Tibial nerve (tissue), 4 donors: ENCODE measurements around the gene VPS18. TPM values are rescaled to one million over a fixed set of nuclear protein-coding genes. Genes with fewer than 3 reads are reported as not detected.

Source experiments
- DNase-seq, 2 donors: peaks; one replicate each; pipeline ENCODE4 v3.0.0-alpha.2; 2019; ENCODE audit warnings: low spot score in 2 of 2
- H3K27ac ChIP-seq, 4 donors: fragments of 200-600 bp; sonication (generic) in 3 of 4; one replicate each; pipeline ENCODE4 v1.5.1; 2017 to 2019; ENCODE audit warnings: mild to moderate bottlenecking in 1 of 4
- H3K27me3 ChIP-seq, 2 donors: fragments of 200-600 bp; sonication (generic) in 1 of 2; one replicate each; pipeline versions ENCODE4 v1.5.1 to v1.6.0; 2017 to 2019
- H3K36me3 ChIP-seq, 3 donors: fragments of 200-600 bp; sonication (generic); one replicate each; pipeline ENCODE4 v1.5.1; 2018 to 2019
- H3K4me1 ChIP-seq, 4 donors: fragments of 200-600 bp; sonication (generic) in 3 of 4; one replicate each; pipeline ENCODE4 v1.5.1; 2017 to 2019
- H3K4me3 ChIP-seq, 4 donors: fragments of 200-600 bp; sonication (generic) in 3 of 4; one replicate each; pipeline ENCODE4 v1.5.1; 2017 to 2019; ENCODE audit warnings: mild to moderate bottlenecking in 1 of 4, moderate library complexity in 1 of 4
- H3K9me3 ChIP-seq, 4 donors: fragments of 200-600 bp; sonication (generic) in 3 of 4; one replicate each; pipeline ENCODE4 v1.5.1; 2017 to 2019
- EP300 ChIP-seq, 2 donors: sonication (generic); formaldehyde crosslinking; IDR thresholded peaks; one replicate each; pipeline ENCODE4 v1.6.1; 2017; ENCODE audit warnings: antibody characterized with exemption in 2 of 2, mild to moderate bottlenecking in 1 of 2
- POLR2A ChIP-seq, 2 donors: fragments of 450-650 bp; IDR thresholded peaks; one replicate each; pipeline ENCODE4 v1.6.1; 2017; ENCODE audit warnings: antibody characterized with exemption in 2 of 2, mild to moderate bottlenecking in 2 of 2, moderate library complexity in 2 of 2
- WGBS, 2 donors: methylation state at CpG; one replicate each; pipeline ENCODE4 v1.1.5; 2018; 5-methylcytosine and 5-hydroxymethylcytosine counted together
- total RNA-seq, 4 donors: library from RNA; depleted of rRNA; stranded (reverse); fragments of >200 nt; gene quantifications; one replicate each; pipeline ENCODE4 v1.1.0, GENCODE V29; 2016
- TF ChIP-seq, protein P1 (sequence below), 5 experiments: fragments of 200-600 bp in 3 of 5; fragments of 450-650 bp in 2 of 5; sonication (generic) in 3 of 5; IDR thresholded peaks; one replicate each; pipeline ENCODE4 v1.5.1; 2016 to 2019; ENCODE audit warnings: antibody characterized with exemption in 5 of 5, mild to moderate bottlenecking in 3 of 5, moderate library complexity in 2 of 5

Gene VPS18
- total RNA-seq, 4 donors from 2014 or later, result 22.2 to 29.2 (median 25.2) TPM

DNA sequence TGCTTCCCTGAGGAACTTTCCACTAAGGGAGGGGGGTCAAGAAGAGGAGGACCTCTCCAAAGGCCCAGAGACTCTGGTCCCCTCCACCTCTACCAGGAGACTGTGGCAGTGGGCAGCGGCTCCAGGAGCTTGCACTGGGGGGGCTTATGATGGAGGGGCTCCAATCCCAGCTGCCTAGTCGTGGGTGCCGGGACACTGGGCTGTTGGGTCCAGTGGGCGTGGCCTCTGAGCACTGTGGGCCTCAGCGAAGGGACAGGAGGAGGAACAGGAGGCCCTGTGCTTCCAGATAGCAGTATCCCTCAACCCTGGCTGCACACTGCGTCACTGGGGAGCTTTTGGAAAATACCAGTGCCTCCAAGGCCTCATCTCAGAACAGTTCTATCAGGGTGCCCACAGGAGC lies 21.4 kb downstream of the VPS18 start:
- Histone ChIP-seq H3K27me3 (no peaks in the 10 kb centered on the region), H3K36me3 (no peaks in the 10 kb centered on the region), H3K4me3 (no peak overlapping the region), H3K27ac (no peak overlapping the region), H3K4me1 (peaks cover 0 to 12% (median 2%) of the 10 kb centered on the region in 4 donors), H3K9me3 (no peaks in the 10 kb centered on the region)
- TF ChIP-seq, protein P1, sequence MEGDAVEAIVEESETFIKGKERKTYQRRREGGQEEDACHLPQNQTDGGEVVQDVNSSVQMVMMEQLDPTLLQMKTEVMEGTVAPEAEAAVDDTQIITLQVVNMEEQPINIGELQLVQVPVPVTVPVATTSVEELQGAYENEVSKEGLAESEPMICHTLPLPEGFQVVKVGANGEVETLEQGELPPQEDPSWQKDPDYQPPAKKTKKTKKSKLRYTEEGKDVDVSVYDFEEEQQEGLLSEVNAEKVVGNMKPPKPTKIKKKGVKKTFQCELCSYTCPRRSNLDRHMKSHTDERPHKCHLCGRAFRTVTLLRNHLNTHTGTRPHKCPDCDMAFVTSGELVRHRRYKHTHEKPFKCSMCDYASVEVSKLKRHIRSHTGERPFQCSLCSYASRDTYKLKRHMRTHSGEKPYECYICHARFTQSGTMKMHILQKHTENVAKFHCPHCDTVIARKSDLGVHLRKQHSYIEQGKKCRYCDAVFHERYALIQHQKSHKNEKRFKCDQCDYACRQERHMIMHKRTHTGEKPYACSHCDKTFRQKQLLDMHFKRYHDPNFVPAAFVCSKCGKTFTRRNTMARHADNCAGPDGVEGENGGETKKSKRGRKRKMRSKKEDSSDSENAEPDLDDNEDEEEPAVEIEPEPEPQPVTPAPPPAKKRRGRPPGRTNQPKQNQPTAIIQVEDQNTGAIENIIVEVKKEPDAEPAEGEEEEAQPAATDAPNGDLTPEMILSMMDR (IDR thresholded peaks at IDR 0.05), result no peak
- TF ChIP-seq POLR2A (IDR thresholded peaks at IDR 0.05) (no peak), EP300 (IDR thresholded peaks at IDR 0.05) (no peak)
- DNase-seq, result no peak
- 60 to 72% methylated on average over 6 of the region's 6 CpGs for WGBS, 2 donors

DNA sequence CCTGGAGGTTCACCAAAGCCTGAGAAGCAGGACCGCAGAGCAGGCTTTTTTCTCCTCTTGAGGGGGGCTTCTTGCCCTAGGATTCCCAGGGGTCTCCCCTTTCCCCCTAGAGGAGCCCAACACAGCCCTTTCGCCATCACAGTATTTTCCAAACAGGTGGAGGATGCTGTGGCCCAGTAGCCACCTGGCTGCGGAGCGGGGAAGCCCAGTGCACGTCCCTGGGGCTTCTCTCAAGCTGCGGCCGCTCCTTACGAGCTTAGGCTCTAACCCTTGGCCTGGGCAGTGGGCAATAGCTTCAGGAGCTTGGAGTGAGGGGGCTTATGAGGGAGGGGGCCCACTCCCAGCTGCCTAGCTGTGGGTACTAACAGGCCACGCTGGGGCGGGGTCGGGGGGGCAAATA lies 23.3 kb downstream of the VPS18 start:
- no peak for DNase-seq
- H3K4me3 ChIP-seq, result no peak overlapping the region
- H3K27ac ChIP-seq, result peak overlapping the region in 1 of 4 donors; percentile 59
- 56 to 70% methylated on average over 11 of the region's 11 CpGs for WGBS, 2 donors
- H3K4me1 ChIP-seq, result peaks cover 0 to 12% (median 2%) of the 10 kb centered on the region in 4 donors
- TF ChIP-seq, protein P1 (IDR thresholded peaks at IDR 0.05), result no peak
- TF ChIP-seq EP300 (IDR thresholded peaks at IDR 0.05), result no peak
- TF ChIP-seq POLR2A (IDR thresholded peaks at IDR 0.05), result no peak
- H3K27me3 ChIP-seq, result no peaks in the 10 kb centered on the region
- H3K36me3 ChIP-seq, result no peaks in the 10 kb centered on the region
- H3K9me3 ChIP-seq, result no peaks in the 10 kb centered on the region

DNA sequence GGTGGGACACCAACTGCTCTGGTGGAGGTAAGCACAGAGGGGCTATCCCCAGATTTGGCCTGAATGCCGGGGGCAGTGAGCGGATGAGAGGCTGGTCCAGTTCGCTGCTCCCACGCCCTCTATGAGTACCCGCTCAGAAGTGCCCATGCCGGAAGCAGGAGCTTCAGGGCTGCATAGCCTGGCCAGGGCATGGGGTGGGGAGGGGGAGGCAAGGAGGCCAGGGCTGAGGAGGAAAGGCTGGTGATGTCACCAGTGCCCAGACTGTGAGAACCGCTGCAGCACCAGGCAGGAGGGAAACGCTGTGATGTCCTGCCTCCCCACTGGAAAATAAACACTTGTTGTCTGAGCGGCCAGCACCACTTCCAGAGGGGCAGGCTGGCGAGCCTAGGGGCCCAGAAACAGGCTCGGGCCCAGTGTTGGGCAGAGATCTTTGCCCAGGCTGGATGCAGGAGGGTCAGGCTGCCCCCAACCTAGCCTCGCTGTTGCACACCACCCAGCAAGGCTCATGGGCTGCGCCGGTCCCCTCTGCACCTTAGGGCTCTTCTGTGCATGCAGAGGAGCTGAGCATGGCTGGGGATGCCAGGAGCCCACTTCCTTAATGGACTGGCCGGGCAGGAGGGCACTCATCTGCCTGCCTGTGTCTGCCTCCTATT lies 24.0 kb downstream of the VPS18 start:
- H3K27ac ChIP-seq, result peak overlapping the region in 3 of 4 donors; percentile 23 to 59 (median 46)
- no peaks in the 10 kb centered on the region for H3K9me3 ChIP-seq
- H3K4me3 ChIP-seq, result no peak overlapping the region
- H3K27me3 ChIP-seq, result no peaks in the 10 kb centered on the region
- WGBS, 2 donors, result 46 to 48% methylated on average over 14 to 15 of the region's 15 CpGs
- TF ChIP-seq, protein P1 (IDR thresholded peaks at IDR 0.05), result no peak
- TF ChIP-seq POLR2A (IDR thresholded peaks at IDR 0.05), result no peak
- TF ChIP-seq EP300 (IDR thresholded peaks at IDR 0.05), result no peak
- peaks cover 0 to 12% (median 2%) of the 10 kb centered on the region in 4 donors for H3K4me1 ChIP-seq
- no peak for DNase-seq
- no peaks in the 10 kb centered on the region for H3K36me3 ChIP-seq

- Histone ChIP-seq H3K4me1 (peaks cover 0 to 12% (median 2%) of the 10 kb centered on the region in 4 donors), H3K36me3 (no peaks in the 10 kb centered on the region), H3K4me3 (no peak overlapping the region), H3K27me3 (no peaks in the 10 kb centered on the region), H3K27ac (peak overlapping the region in 3 of 4 donors; percentile 23 to 59 (median 46)), H3K9me3 (no peaks in the 10 kb centered on the region)
- WGBS, 2 donors, result 24 to 48% methylated on average over 13 to 17 of the region's 19 CpGs
- no peak for DNase-seq
- TF ChIP-seq, protein P1 (IDR thresholded peaks at IDR 0.05), result no peak
Observed at GRCh38 chr15:40918799-40919392, 24.6 kb downstream of the VPS18 start.

GRCh38 chr15:40921949-40922607 lies 27.8 kb downstream of the VPS18 start:
- TF ChIP-seq, protein P1 (IDR thresholded peaks at IDR 0.05), result no peak
- TF ChIP-seq POLR2A (IDR thresholded peaks at IDR 0.05), result no peak
- TF ChIP-seq EP300 (IDR thresholded peaks at IDR 0.05), result no peak
- H3K36me3 ChIP-seq, result no peaks in the 10 kb centered on the region
- no peak overlapping the region for H3K27ac ChIP-seq
- DNase-seq, result no peak
- peaks cover 0 to 21% of the 10 kb centered on the region in 2 donors for H3K27me3 ChIP-seq
- peaks cover 0 to 30% (median 12%) of the 10 kb centered on the region in 4 donors for H3K4me1 ChIP-seq
- no peak overlapping the region for H3K4me3 ChIP-seq
- 72 to 76% methylated on average over 5 of the region's 5 CpGs for WGBS, 2 donors
- H3K9me3 ChIP-seq, result no peaks in the 10 kb centered on the region
